Measurements from ENCODE around the gene ANO10.
"Not testable (repeated sequence)": the region's sequence is repeated elsewhere in the genome, so short reads cannot be mapped to it uniquely, and the experiment has no call there.

The ANO10 gene

DNA sequence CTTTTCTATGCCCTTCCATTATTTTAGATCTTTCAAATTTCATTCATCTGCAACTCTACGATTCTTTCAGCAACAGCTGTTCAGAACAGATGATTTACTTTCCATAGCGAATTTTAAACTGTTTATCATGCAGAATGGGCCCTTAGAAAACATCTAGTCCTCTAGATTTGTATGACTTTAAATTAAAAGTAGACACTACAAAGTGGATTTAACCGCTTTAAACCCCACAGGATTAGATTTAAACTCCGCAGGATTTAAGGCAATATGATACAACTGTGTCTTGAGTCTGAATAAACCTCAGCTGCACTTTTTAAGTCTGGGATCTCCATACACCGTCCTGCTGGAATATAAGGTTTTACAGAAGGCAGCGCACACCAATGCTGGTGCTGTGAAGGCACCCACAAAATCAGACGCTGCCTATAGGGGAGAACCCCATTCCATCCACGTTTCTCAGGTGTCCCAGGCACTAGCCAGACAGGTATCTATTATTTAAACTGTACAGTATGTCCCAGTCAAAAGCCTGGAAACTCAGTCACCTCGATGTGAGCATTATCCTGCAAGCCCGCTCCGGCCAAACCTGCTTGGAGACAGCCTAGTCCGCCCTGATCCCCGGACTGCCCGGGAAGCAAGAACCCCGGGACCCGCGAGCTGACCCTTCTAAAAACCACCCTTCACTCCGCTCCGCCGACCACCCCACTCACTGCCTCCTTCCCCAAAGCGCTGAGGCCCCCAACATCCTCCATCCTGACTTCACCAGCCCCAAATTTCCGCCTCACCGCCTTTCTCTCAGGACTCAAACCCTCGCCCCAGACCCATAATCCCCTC is 768 bp downstream of the ANO10 start:
- no peak for TF ChIP-seq TAF1 (IDR thresholded peaks at IDR 0.05; ENCODE audit: borderline replicate concordance, low read depth, low read length)
- no peak for TF ChIP-seq POLR2A (IDR thresholded peaks at IDR 0.05; ENCODE audit: low read depth, low read length)
- FAIRE-seq, result no peak
- no peak for DNase-seq (ENCODE audit: insufficient read length)

GRCh38 chr3:43619588-43619987 is 2.2 kb downstream of the ANO10 start:
- no peak for TF ChIP-seq TAF1 (IDR thresholded peaks at IDR 0.05; ENCODE audit: borderline replicate concordance, low read depth, low read length)
- no peak for TF ChIP-seq POLR2AphosphoS5 (IDR thresholded peaks at IDR 0.05; ENCODE audit: low read depth, low read length)
- TF ChIP-seq POLR2A (IDR thresholded peaks at IDR 0.05; ENCODE audit: low read depth, low read length), result no peak
- DNase-seq (ENCODE audit: insufficient read length), result no peak
- FAIRE-seq, result no peak

DNA sequence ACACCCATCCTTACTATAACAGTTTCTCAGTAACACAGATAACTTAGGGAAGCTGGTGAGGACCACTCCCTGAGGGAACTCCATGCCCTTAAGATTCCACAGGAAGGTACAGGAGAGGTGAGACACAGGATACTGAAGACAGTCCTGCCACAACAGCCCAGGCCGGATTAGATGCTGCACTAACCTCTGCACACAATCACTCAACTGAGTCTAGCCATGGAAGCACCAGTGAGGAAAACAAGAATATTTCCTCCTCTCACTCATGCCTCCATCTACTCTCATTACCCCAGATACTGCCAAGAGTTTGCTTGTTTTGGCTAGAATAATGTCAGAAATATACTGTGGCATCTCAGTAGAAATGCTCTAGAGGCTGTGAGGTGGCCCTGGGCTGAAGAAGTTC is 3.7 kb downstream of the ANO10 start:
- DNase-seq (ENCODE audit: insufficient read length), result no peak
- FAIRE-seq, result no peak
- no peak for TF ChIP-seq POLR2AphosphoS5 (IDR thresholded peaks at IDR 0.05; ENCODE audit: low read depth, low read length)
- TF ChIP-seq TAF1 (IDR thresholded peaks at IDR 0.05; ENCODE audit: borderline replicate concordance, low read depth, low read length), result no peak
- TF ChIP-seq POLR2A (IDR thresholded peaks at IDR 0.05; ENCODE audit: low read depth, low read length), result no peak

GRCh38 chr3:43616034-43616433 is 5.8 kb downstream of the ANO10 start:
- TF ChIP-seq POLR2A (IDR thresholded peaks at IDR 0.05; ENCODE audit: low read depth, low read length), result no peak
- no peak for TF ChIP-seq TAF1 (IDR thresholded peaks at IDR 0.05; ENCODE audit: borderline replicate concordance, low read depth, low read length)
- TF ChIP-seq POLR2AphosphoS5 (IDR thresholded peaks at IDR 0.05; ENCODE audit: low read depth, low read length), result no peak
- no peak for DNase-seq (ENCODE audit: insufficient read length)
- no peak for FAIRE-seq

- FAIRE-seq (no peak), DNase-seq (ENCODE audit: insufficient read length) (no peak)
- TF ChIP-seq TAF1 (IDR thresholded peaks at IDR 0.05; ENCODE audit: borderline replicate concordance, low read depth, low read length) (no peak), POLR2A (IDR thresholded peaks at IDR 0.05; ENCODE audit: low read depth, low read length) (no peak), POLR2AphosphoS5 (IDR thresholded peaks at IDR 0.05; ENCODE audit: low read depth, low read length) (no peak)
These were observed 6.7 kb downstream of the ANO10 start for GRCh38 chr3:43615133-43615532.

GRCh38 chr3:43613976-43614375 is 7.8 kb downstream of the ANO10 start:
- FAIRE-seq (no peak), DNase-seq (ENCODE audit: insufficient read length) (no peak)
- TF ChIP-seq POLR2AphosphoS5 (IDR thresholded peaks at IDR 0.05; ENCODE audit: low read depth, low read length) (no peak), TAF1 (IDR thresholded peaks at IDR 0.05; ENCODE audit: borderline replicate concordance, low read depth, low read length) (no peak), POLR2A (IDR thresholded peaks at IDR 0.05; ENCODE audit: low read depth, low read length) (no peak)

DNA sequence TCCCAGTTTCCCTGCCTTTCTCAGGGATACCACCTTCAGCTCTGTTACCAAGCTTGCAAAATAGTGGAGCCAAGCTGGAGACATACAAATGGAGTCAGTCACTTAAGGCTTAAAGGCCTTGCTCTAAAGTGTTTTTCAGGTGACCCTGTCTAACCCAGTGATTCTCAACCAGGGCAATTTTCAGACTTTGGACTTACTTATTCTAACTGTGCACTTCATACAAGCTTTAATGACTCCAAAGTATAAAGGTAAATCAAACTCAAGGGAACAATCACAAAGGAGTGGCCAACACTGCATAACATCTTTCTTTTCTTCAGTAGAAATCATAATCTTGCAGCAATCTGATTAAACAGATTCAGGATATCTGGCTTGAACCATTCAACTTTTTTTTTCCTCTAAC is 9.4 kb downstream of the ANO10 start:
- TF ChIP-seq TAF1 (IDR thresholded peaks at IDR 0.05; ENCODE audit: borderline replicate concordance, low read depth, low read length), result no peak
- no peak for TF ChIP-seq POLR2AphosphoS5 (IDR thresholded peaks at IDR 0.05; ENCODE audit: low read depth, low read length)
- TF ChIP-seq POLR2A (IDR thresholded peaks at IDR 0.05; ENCODE audit: low read depth, low read length), result no peak
- FAIRE-seq (no peak), DNase-seq (ENCODE audit: insufficient read length) (no peak)

DNA sequence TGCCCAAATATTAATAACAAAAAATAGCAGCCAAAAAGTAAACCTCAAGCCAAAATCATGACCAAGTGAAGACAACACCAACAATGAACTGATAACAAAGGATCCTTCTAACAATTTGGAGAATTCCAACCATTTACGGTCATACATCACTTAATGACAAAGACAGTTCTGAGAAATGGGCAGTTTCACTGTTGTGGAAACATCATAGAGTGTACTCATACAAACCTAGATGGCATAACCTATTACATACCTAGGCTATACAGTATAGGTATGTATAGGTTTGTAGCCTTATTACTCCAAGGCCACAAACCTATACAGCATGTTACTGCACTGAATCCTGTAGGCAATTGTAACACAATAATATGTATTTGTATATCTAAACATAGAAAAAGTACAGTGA is 12.4 kb downstream of the ANO10 start:
- DNase-seq (ENCODE audit: insufficient read length) (no peak), FAIRE-seq (no peak)
- TF ChIP-seq POLR2AphosphoS5 (IDR thresholded peaks at IDR 0.05; ENCODE audit: low read depth, low read length) (no peak), TAF1 (IDR thresholded peaks at IDR 0.05; ENCODE audit: borderline replicate concordance, low read depth, low read length) (no peak), POLR2A (IDR thresholded peaks at IDR 0.05; ENCODE audit: low read depth, low read length) (no peak)

DNA sequence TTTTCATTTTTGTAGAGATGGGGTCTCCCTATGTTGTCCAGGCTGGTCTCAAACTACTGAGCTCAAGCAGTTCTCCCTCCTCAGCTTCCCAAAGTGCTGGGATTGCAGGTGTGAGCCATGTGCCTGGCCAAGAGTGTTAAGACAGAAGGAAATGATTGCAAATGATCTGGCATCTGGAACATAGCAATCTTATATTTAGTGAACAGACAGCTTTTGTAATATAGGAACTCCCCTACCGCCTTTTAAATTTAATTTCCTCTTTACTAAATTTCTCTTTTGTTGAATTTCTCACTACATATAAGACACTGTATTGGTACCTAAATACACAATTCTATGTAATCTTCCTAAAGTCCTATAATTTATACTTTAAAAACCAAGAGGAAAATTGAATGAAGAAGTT is 13.1 kb downstream of the ANO10 start:
- TF ChIP-seq TAF1 (IDR thresholded peaks at IDR 0.05; ENCODE audit: borderline replicate concordance, low read depth, low read length), result no peak
- no peak for TF ChIP-seq POLR2AphosphoS5 (IDR thresholded peaks at IDR 0.05; ENCODE audit: low read depth, low read length)
- FAIRE-seq (no peak), DNase-seq (ENCODE audit: insufficient read length) (no peak)

DNA sequence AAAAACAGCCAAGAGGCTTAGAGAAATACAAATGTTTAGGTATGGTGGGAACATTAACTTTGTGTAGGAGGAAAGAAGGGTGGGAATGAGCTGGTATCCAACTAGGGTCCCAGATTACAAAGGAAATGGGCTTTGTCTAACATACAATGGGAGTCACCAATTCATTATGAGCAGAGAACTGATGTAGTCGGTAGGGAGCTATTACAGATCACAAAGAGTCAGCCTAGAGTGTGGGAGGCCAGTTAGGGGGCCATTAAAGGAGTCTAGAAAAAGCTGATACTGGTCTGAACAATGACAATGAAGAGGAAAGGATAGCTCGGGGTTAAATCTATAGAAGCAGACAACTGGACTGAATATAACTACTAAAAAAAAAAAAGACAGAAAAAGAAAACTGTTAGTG is 15.5 kb downstream of the ANO10 start:
- FAIRE-seq (no peak), DNase-seq (ENCODE audit: insufficient read length) (no peak)
- no peak for TF ChIP-seq POLR2A (IDR thresholded peaks at IDR 0.05; ENCODE audit: low read depth, low read length)

- FAIRE-seq; DNase-seq (ENCODE audit: insufficient read length): not testable (repeated sequence)
These were observed 21.9 kb downstream of the ANO10 start for GRCh38 chr3:43599959-43600358.

- DNase-seq (ENCODE audit: insufficient read length) (no peak), FAIRE-seq (no peak)
- no peak for TF ChIP-seq TAF1 (IDR thresholded peaks at IDR 0.05; ENCODE audit: borderline replicate concordance, low read depth, low read length)
- no peak for TF ChIP-seq POLR2A (IDR thresholded peaks at IDR 0.05; ENCODE audit: low read depth, low read length)
- TF ChIP-seq POLR2AphosphoS5 (IDR thresholded peaks at IDR 0.05; ENCODE audit: low read depth, low read length), result no peak
These were observed 23.9 kb downstream of the ANO10 start for GRCh38 chr3:43597961-43598360.

GRCh38 chr3:43596178-43596577 is 25.6 kb downstream of the ANO10 start:
- not testable (repeated sequence) for FAIRE-seq; DNase-seq (ENCODE audit: insufficient read length)

DNA sequence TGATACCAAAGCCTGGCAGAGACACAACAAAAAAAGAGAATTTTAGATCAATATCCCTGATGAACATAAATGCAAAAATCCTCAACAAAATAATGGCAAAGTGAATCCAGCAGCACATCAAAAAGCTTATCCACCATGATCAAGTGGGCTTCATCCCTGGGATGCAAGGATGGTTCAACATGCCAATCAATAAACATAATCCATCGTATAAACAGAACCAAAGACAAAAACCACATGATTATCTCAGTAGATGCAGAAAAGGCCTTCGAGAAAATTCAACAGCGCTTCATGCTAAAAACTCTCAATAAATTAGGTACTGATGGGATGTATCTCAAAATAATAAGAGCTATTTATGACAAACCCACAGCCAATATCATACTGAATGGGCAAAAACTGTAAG is 26.5 kb downstream of the ANO10 start:
- DNase-seq (ENCODE audit: insufficient read length); FAIRE-seq: not testable (repeated sequence)

DNA sequence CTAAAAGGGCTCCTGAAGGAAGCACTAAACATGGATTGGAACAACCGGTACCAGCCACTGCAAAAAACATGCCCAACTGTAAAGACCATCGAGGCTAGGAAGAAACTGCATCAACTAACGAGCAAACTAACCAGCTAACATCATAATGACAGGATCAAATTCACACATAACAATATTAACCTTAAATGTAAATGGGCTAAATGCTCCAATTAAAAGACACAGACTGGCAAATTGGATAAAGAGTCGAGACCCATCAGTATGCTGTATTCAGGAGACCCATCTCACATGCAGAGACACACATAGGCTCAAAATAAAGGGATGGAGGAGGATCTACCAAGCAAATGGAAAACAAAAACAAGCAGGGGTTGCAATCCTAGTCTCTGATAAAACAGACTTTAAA is 28.2 kb downstream of the ANO10 start:
- not testable (repeated sequence) for FAIRE-seq; DNase-seq (ENCODE audit: insufficient read length)

- FAIRE-seq; DNase-seq (ENCODE audit: insufficient read length): not testable (repeated sequence)
These were observed 29.9 kb downstream of the ANO10 start for GRCh38 chr3:43591866-43592265.
